ENCODE data around the gene RARS2.

Gene RARS2

GRCh38 chr6:87583822-87584221 is 6.0 kb downstream of the RARS2 start:
- TF ChIP-seq CTCF (IDR thresholded peaks at IDR 0.05; ENCODE audit: control extremely low read depth, extremely low read depth, low read depth, missing control alignments), result no peak
- POLR2A ChIA-PET, result interaction anchor here (0.7 kb wide), 1 partner anchor 1145 kb away, joined by 3 read pairs; no protein-coding TSS in a partner anchor
- CTCF ChIA-PET, result interaction anchor here (1.5 kb wide), 1 partner anchor 1287 kb away, joined by 3 read pairs; no protein-coding TSS in a partner anchor
- no peak for DNase-seq (ENCODE audit: extremely low spot score)

- no peak for TF ChIP-seq CTCF (IDR thresholded peaks at IDR 0.05; ENCODE audit: control extremely low read depth, extremely low read depth, low read depth, missing control alignments)
- ChIA-PET CTCF (no interaction called here), POLR2A (interaction anchor here (0.7 kb wide), 1 partner anchor 14 kb away, joined by 3 read pairs; no protein-coding TSS in a partner anchor)
- DNase-seq (ENCODE audit: extremely low spot score), result no peak
Measured at GRCh38 chr6:87575423-87575822, 14.4 kb downstream of the RARS2 start.

- POLR2A ChIA-PET, result no interaction called here
- no peak for TF ChIP-seq CTCF (IDR thresholded peaks at IDR 0.05; ENCODE audit: control extremely low read depth, extremely low read depth, low read depth, missing control alignments)
- CTCF ChIA-PET, result interaction anchor here (1.5 to 1.8 kb wide), 2 partner anchors 12 to 15 kb away, joined by 3 to 4 read pairs; no protein-coding TSS in a partner anchor
- DNase-seq (ENCODE audit: extremely low spot score), result peak; percentile 24
Measured at GRCh38 chr6:87574237-87574804, 15.5 kb downstream of the RARS2 start.

GRCh38 chr6:87573307-87574024 is 16.3 kb downstream of the RARS2 start:
- DNase-seq (ENCODE audit: extremely low spot score), result no peak
- ChIA-PET POLR2A (no interaction called here), CTCF (interaction anchor here (1.5 to 1.8 kb wide), 2 partner anchors 11 to 14 kb away, joined by 3 to 4 read pairs; no protein-coding TSS in a partner anchor)
- no peak for TF ChIP-seq CTCF (IDR thresholded peaks at IDR 0.05; ENCODE audit: control extremely low read depth, extremely low read depth, low read depth, missing control alignments)

GRCh38 chr6:87572883-87573282 is 16.9 kb downstream of the RARS2 start:
- DNase-seq (ENCODE audit: extremely low spot score), result no peak
- no peak for TF ChIP-seq CTCF (IDR thresholded peaks at IDR 0.05; ENCODE audit: control extremely low read depth, extremely low read depth, low read depth, missing control alignments)
- ChIA-PET POLR2A (no interaction called here), CTCF (interaction anchor here (1.4 to 1.5 kb wide), 2 partner anchors 14 to 433 kb away, joined by 3 read pairs; no protein-coding TSS in a partner anchor)

- ChIA-PET POLR2A (no interaction called here), CTCF (interaction anchor here (0.7 to 1.4 kb wide), 2 partner anchors 432 to 493 kb away, joined by 3 read pairs; no protein-coding TSS in a partner anchor)
- TF ChIP-seq CTCF (IDR thresholded peaks at IDR 0.05; ENCODE audit: control extremely low read depth, extremely low read depth, low read depth, missing control alignments), result no peak
- no peak for DNase-seq (ENCODE audit: extremely low spot score)
Measured at GRCh38 chr6:87572021-87572420, 17.8 kb downstream of the RARS2 start.

Data from GM10248 (cell line).